GM21360 (cell line): Measurements from ENCODE around the gene PPM1H.
A peak's percentile ranks its signal among the peaks of the same experiment; 100 is the strongest.

ENCODE experiments used
- ATAC-seq: cut with Tn5 transposase; IDR thresholded peaks from one replicate; pipeline ENCODE4 v1.9.1; 2021; ENCODE audit warnings: mild to moderate bottlenecking, moderate library complexity; ENCODE audit not compliant: unreplicated experiment

Gene PPM1H

DNA sequence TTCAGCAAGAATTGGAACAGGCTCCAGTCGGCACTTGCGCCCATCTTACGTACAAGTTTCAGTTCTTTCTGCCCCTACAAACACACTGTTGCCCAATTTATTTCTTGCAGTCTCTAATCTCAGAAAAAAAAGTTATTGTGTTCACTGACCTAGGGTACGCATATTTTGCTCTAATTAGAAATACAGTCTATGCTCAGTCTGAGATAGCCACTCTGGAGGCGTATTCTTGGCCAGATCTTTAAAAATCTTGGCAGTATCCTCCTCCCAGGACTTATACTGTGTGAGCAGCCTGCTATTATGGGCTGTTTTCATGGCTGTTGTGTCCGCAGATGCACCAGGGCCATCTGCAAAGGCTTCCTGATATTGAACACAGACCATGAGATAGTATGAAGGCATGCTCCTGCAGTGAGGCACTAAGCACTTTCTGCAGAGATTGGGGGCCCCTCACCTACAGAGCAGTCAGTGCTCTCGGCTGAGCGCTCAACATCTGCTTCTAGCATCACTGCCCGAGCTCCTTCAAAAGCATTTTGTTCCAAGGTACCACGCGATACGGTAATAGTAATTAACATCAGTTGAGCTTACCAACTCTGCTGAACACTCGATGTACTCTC lies 57.9 kb downstream of the PPM1H start:
- ATAC-seq = no peak

DNA sequence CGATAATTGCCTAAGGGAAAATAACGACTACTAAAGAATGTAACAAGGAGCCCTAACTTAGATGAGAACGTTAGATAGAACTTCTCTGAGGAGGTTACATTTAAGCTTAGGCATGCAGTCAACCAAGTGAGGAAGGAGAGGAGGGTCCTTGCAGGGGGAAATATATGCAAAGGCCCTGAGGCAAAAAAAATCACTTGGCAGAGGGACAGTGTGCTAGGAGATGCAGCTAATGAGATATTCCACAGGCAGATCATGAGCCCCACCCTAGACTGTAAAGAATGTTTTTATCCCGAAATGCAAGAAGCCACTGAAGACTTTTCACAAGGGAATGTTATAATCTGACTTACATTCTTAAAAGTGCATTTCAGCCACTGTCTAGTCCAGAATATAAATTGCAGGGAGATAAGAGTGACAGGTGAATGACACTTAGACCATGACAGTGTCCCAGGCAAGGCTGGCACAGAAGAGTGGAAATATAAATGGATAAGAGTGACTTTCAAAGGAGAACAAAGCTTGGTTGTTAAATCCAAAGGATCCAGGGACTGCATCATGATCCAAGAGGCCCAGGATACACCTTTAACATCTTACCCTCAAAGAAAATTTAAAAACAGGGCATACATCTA lies 61.0 kb downstream of the PPM1H start:
- ATAC-seq = no peak

DNA sequence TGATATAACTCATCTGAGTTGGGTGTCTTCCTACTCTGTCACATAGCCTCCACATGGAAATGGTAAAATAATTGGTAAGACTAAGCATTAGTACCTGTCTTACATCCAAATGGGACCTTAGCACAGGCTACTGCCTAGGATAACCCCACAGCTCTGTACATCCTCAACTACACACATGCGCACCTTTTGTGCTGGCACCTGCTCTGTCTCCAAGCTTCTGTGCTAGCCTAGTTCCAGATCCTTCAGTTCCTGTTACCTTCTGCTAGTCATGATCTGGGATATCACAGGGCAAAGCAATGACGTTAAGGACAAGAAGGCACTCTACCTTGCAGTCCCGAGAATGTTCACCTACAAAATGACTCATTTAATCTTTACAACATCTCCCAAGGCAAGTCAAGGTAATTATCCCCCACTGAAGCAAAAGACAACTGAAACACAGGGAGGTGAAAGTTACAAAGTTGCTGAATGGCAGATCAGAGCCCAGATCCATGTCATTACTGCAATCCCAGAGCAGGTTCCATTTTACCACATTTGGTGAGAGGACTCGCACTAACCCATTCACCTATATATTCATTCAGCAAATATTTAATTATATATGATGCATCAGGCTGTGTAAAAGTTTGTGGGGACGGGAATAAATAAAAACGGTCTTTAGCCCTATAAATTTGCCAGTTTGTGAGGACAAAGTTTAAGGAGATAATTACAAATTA lies 61.7 kb downstream of the PPM1H start:
- ATAC-seq = no peak

DNA sequence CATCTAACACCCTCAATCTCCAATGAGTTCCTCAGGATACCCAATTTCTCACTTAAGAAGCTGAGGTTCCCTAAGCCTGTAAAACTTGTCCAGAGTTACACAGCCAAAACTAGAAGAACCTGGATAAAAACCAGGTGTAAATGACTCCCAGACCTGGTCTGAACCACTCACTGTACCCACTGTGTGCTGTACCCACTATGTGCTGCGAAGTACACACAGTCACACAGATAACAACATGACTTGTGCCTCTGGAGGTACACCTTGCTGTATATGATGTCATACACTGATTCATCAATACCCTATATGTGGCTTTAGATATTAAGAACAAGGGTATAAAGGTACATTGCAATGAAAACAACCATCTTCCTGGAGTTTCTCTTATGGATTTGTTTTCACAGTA lies 66.1 kb downstream of the PPM1H start:
- no peak for ATAC-seq

DNA sequence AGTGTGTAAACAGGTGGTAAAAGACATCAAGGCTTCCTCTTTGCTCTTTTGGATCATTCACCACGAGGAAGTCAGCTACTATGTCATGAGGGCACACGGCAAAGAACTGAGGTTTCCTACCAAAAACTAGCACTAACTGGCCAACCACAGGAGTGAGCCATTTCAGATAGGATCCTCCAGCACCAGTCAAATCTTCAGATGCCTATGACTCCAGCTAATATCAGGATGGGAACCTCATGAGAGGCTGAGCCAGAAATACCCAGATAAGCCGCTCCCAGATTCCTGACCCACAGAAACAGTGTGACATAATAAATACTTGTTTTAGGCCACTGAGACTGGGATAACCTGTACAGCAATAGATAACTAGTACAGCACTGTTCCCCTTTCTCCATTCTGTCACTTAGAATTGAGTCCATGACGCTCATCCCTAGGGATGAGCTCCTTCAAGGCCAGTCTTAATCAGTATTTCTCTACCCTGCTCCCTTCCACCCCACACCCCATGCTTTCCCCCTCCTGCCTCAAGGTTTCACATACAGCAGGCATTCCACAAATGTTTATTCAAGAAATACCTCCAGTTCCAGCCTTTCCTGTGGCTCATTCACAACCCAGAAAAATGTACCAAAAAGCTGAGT lies 68.4 kb downstream of the PPM1H start:
- no peak for ATAC-seq

DNA sequence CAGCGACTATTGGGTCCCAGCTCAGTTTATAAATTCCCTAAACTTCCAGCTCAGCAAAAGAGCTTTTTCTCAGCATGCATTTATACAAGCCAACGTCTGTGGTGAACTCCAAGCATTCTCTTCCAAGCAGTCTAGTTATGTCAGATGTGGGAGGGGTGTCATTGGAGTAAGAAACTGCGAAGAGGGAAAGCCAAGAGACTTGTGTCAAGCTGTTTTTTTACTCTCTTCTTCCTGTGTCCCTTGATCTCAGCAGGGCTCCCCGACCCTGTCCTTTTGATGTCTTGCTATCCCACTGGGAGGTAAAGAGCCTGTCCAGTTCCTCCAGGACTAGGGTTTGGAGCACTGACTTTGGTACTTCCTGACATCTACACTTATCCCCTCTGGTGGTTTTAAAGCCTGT lies 69.0 kb downstream of the PPM1H start:
- no peak for ATAC-seq

DNA sequence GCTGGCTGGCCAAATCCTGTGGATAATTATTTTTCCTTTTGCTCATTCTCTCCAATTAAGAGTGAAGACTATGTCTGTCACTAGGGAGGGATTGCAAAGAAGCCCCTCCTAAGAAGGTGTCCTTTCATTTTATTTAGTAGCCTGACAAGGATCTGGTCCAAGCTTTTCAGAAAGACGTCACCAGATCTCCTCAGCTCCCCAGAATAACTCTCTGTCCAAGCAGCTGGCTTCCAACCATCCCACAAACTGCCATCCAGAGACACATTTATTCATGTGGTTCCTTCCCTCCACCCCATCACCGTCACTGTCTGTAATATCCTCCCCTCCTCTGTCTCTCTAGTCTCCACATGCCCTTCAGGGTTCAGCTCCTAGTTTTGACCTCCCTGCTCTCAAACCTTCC lies 69.9 kb downstream of the PPM1H start:
- no peak for ATAC-seq

DNA sequence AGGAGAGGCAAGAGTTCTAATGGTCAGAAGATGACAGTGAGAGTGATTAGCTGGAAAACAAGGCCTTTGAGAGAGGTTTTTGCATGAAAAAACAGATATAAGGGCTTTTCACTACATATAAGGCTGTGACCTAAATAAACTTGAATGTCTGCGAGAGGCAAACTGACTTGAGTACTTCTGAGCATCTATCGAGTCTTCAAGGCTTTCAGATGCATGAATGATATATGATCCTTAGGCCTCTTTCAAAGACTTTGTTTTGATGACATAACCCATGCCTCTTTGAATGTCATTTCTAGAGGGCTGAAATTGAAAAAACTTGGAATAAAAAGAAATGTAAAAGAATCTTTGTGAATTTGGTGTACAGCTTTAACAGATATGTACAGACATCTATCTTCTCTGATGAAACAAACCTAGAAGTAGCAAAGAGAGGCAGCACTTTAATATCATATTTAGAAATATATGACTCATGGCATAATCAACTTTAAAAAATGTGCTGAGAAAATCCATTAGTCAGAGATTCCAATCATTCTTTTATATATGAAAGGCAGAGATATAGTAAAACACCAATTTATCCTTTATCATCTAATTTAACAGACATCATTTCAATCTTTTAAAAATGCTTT lies 72.6 kb downstream of the PPM1H start:
- ATAC-seq = no peak

DNA sequence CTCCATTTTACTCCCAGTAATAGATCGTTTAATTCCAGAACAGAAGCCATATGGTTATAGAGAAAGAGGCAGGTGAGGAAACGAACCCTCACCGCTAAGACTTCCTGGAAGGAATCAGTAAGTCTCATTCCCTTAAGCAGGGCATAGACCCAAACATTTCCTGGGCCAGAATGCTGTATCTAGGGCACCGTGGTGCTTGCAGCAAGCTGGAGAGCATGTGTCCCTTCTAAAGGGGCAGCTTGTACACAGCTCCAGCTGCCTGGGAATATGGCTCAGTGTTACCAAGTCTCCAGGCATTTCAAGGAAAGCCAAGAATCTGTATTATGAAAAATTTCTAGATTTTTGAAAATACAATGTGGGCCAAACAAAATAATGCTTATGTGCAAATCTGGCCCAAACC lies 73.4 kb downstream of the PPM1H start:
- no peak for ATAC-seq

DNA sequence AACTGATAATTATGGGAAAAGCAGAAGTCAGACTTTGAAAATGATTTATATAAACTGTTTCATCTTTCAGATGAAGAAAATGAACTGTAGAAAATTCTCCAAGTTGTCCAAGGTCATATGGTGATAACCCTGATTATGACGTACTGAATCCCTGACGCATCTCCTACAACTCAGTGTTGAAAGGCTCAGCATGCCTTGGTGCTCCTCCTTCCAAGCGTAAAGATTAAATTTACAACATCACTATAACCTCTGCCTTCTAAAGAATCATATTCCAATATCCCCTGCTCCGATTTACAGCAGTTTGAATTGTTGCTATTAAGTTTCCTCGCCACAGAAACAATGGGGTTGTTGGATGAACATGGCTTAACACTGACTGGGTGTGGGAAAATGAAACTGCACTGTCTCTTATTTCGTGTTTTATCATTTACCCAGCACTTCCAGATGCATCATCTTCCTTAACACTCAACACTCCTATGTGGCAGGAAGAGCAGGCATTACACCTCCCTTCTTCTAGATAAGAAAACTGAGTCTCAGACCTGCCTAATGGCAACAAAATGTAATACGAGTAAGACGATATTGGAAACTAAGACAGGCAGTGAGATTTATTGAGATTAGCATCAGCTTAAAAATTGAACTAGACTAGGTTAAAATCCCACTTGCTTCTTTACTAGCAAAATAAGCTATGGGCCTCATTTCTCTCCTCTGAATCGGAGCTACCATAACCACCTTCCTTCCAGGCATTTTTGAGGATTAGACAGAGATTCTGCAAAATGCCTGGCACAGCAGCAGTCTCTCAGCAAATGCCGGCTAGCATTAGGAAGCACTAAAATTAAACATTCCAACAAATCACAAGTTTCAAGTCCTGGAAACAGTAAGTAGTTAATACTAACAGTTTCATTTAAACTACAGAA lies 74.2 kb downstream of the PPM1H start:
- ATAC-seq = no peak

DNA sequence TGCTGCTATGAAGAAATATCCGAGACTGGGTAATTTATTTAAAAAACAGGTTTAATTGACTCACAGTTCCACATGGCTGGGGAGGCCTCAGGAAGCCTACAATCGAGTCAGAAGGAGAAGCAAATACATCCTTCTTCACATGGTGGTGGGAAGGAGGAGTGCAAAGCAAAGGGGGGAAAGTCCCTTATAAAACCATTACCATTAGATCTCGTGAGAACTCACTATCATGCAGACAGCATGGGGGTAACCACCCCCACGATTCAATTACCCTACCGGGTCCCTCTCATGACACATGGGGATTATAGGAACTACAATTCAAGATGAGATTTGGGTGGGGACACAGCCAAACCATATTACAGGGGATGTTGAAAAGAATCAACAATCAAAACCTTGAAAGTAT lies 74.9 kb downstream of the PPM1H start:
- ATAC-seq = no peak

DNA sequence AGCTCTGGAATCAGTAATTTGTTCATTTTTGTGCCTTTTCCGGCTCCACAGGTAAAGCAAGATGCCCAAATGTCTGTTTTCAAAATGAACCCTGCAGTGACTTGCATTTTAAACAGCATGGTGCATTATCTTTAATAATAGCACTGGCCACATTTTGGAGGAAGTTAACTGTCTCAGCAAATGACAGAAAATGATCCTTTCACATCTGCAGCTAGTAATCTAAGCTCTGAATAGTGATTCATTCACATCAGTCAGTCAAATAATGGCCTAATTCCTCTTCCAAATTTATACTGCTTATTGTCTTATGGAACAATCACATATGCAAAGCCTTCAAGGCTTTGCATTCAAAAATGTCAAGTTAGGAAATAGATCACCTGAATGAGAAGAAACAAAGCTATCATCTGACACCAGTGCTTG lies 75.6 kb downstream of the PPM1H start:
- ATAC-seq = no peak

DNA sequence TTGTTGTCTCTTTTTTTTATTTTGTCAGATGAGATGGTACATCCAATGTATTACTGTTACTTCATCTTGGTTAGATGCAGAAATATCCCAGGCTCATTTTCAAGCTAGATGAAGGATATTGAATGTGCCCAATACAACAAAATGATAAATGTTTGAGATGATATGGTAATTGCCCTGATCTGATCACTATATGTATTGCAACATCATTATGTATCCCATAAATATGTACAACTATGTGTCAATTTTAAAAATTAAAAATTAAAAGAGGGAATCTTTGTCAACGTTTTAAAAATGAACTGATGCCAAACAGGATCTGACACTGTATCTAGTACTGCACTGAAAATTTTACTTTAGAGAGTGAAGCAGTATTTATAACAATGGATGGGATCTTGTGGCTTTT lies 78.5 kb downstream of the PPM1H start:
- ATAC-seq = no peak

DNA sequence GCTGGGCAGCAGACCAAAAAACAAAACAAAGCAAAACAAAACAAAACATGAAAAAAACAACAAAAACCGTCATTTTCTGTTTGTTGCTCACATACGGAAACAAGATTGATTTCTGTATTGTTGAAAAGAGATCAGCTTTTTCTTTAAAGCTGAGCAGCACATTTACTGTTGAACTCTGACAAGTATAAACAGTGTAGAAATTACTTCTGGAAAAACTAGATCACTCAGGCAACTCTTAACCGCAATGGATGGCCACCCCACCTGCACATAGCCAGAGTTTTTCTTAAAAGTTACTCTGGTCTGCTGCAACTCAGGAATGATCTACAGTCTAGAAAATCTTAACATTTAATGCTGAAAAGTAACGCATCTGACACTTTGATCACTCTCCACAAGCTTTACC lies 80.9 kb downstream of the PPM1H start:
- ATAC-seq = no peak

DNA sequence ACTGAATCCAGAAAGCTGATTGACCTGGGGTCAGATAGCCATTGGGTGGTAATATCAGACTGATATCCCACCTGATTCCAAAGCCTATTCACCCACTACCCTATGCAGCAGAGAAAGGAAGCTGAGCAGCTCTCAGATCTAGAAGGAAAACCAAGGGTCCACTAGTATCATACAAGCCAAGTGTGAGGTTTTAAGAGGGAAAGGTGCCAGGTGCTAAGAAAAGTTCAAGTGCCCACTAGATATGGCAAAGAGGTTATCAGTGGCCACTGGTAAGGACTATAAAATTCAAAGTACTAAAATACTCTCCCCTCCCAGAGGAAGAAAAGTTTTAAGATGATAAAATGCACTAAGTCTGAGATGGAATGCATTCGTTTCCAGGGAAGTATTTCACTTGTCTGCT lies 85.6 kb downstream of the PPM1H start:
- no peak for ATAC-seq

DNA sequence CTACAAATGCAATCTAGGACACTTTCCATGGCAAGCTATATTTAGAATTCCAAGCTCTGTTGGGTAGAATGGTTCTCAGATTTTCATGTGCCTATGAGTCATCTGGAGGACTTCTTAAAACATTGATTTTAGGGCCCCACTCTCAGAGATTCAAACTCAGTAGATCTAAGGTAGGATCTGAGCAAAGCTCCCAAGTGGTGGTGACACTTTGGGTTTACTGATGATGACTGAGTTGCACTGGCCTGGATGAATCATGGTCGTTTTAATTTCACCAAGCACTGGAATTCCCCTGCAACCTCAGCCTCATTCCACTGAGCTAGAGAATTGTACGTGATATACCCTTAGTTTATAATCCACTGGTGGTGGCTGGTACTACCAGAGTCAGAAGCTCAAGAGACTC lies 86.5 kb downstream of the PPM1H start:
- ATAC-seq = peak; percentile 76

DNA sequence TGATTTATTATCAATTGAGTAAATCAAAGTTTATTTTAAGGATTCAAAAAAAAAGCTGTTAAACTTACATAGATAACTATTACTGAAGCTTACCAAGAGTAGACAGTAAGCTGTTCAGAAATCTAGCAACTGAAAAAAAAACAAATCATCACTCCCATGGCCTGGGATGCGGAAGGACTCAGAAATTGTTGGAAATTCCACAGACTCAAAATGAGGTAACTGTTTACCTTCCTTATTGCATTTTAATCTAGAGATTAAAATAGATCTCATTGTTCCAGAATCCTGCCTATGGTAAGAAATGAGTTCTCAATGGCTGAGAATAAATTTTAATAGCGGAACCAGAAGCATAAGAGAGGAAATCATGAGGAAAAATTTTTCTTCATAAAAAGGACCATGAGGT lies 87.2 kb downstream of the PPM1H start:
- no peak for ATAC-seq

DNA sequence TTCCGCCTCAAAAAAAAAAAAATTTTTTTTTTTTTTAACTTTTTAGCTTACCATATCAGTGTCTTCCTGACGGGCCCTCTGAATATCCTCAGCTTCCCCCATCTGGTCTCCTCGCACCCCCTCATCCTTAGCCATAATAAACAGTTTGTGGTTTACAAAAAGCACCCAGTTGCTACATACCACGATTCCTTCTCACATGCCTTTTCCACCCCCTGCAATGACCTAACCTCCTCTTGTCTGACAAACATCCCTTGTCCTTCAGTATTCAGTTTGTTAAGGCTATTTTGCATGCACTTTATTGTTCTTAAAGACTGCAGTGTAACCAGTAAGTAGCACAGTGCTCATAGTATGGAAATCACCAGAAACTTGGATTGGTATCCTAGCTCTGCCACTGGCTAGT lies 88.5 kb downstream of the PPM1H start:
- ATAC-seq = no peak

DNA sequence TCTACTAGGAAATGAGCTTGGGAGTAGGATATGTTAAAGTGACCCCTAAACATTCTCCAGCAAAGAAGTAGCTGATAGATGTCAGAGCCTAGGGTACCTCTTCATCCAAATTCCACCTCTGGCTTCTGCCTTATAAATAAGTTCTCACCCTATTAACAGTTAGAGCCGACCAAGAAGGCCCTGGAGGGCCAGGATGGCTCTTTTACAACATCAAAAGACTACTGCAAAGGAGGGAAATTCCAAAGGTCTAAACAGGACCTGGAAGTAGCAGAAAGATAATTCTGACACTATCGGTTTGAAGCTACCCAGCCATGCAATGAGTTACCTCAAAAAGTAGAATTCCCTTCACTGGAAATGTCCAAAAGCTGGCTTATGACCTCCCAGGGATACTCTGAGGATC lies 90.0 kb downstream of the PPM1H start:
- ATAC-seq = no peak

DNA sequence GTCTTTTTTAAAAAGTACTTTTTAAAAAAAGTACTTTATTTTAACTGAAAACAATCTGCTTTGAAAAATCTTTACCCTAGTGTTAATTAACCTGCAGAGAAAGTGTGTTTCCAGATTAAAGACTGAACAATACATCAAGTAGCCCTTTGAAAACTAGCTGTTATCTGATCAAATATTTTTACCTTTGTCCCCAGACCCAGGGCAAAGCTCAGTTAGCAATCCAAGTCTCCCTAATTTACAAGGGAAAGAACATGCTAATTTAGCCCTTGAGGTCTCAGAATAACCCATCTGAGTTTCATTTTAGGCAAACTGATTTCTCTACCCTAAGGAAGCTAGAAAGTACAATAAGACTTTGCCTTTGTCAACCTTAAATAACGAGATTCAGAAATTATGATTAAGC lies 91.2 kb downstream of the PPM1H start:
- ATAC-seq = no peak

DNA sequence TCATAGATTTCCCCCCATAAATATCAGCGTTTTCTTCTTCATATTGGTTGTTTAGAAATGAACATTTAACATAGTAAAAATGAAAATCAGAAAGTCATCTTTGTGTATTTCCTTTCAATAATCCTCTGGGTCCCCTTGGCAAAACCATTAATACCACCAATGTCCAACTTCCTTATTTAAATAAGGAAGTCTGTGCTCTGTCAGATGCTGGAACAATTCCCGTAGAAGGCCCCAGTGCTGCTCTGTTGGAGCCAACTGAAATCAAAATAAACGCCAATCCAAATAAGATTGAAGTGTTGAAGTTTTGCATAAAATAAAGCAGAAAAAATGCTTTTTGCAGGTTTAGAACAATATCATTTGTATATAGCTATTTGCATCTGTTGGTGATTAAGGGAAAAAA lies 93.1 kb downstream of the PPM1H start:
- ATAC-seq = no peak
